Measurements from ENCODE around the gene SPOCK1.
A peak's percentile ranks its signal among the peaks of the same experiment; 100 is the strongest.

SPOCK1 gene

DNA sequence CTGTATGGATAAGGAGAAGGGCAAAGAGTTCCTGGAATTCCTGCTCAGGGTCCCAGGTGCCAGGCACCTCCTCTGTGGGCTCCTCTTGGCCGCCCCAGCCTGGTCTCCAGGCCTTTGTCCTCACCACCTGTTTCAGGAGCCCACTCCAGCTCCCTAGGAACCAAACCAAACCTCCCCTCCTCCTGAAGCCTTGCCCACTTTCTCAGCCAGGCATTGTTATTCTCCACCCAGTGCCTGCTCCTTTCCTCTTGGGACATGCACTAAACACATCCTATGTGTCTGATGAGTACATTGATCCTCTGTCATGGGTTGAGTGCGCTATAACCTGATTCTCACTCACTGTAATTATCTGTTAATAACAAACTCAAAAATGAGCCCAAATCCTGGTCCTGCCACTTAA, 189.8 kb downstream of the SPOCK1 start:
- peaks cover 0 to 13% of the 10 kb centered on the region in 2 donors for H3K4me1 ChIP-seq (ENCODE audit: control insufficient read depth in 2 of 2, insufficient read depth in 2 of 2, low read length in 2 of 2)
- no peaks in the 10 kb centered on the region for H3K9me3 ChIP-seq (ENCODE audit: control insufficient read depth in 2 of 2, low read length in 2 of 2)
- H3K4me3 ChIP-seq (ENCODE audit: low read length in 2 of 2) = no peak overlapping the region
- H3K36me3 ChIP-seq (ENCODE audit: control insufficient read depth in 2 of 2, insufficient read depth in 2 of 2, low read length in 2 of 2) = no peaks in the 10 kb centered on the region
- H3K27ac ChIP-seq (ENCODE audit: low read depth in 2 of 2, low read length in 2 of 2) = no peak overlapping the region
- no peak overlapping the region for H3K9ac ChIP-seq (ENCODE audit: low read depth in 1 of 2, low read length in 2 of 2)
- H3K27me3 ChIP-seq (ENCODE audit: control insufficient read depth in 2 of 2, insufficient read depth in 2 of 2, low read length in 2 of 2) = no peaks in the 10 kb centered on the region

DNA sequence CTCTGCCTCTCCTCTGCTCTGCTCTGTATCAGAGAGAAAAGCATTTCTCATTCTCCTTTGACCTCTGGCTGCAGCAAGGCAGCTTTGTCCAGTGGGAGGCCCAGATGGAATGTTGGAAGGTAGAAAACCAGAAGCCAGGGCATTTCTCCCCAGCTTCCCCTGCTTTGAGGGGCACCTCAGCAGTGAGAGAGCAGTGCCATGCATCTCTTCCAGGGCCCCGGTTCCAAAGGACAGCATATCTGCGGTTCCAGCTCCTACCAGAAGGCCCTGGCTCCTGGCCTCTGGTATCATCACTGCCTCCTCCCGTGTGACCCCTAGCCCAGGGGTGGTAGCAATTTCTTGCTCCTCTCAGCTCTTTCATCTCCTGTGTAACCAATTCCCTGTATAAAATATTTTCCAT, 190.8 kb downstream of the SPOCK1 start:
- Histone ChIP-seq H3K36me3 (ENCODE audit: control insufficient read depth in 2 of 2, insufficient read depth in 2 of 2, low read length in 2 of 2) (no peaks in the 10 kb centered on the region), H3K9me3 (ENCODE audit: control insufficient read depth in 2 of 2, low read length in 2 of 2) (no peaks in the 10 kb centered on the region), H3K27ac (ENCODE audit: low read depth in 2 of 2, low read length in 2 of 2) (no peak overlapping the region), H3K9ac (ENCODE audit: low read depth in 1 of 2, low read length in 2 of 2) (no peak overlapping the region), H3K4me1 (ENCODE audit: control insufficient read depth in 2 of 2, insufficient read depth in 2 of 2, low read length in 2 of 2) (peaks cover 0 to 21% of the 10 kb centered on the region in 2 donors), H3K4me3 (ENCODE audit: low read length in 2 of 2) (no peak overlapping the region), H3K27me3 (ENCODE audit: control insufficient read depth in 2 of 2, insufficient read depth in 2 of 2, low read length in 2 of 2) (no peaks in the 10 kb centered on the region)

DNA sequence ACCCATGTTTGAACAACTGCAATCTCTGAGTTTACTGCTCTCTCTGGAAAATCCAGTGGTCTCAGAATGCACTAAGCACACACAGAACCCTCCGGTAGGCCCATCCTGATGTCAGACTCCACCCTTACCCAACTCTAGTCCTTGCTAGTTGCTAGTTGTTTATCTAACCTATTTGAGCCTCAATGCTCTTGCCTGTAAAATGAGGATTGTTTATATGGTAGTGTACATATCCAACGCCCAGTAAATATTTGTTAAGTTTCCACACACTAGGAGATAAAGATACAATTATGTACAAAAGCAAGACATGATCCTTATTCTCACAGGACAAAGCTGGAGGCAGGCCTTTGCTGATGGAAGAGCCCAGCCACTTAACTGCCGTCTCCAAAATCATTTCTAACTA, 192.2 kb downstream of the SPOCK1 start:
- no peak overlapping the region for H3K27ac ChIP-seq (ENCODE audit: low read depth in 2 of 2, low read length in 2 of 2)
- no peak overlapping the region for H3K9ac ChIP-seq (ENCODE audit: low read depth in 1 of 2, low read length in 2 of 2)
- H3K9me3 ChIP-seq (ENCODE audit: control insufficient read depth in 2 of 2, low read length in 2 of 2) = no peaks in the 10 kb centered on the region

DNA sequence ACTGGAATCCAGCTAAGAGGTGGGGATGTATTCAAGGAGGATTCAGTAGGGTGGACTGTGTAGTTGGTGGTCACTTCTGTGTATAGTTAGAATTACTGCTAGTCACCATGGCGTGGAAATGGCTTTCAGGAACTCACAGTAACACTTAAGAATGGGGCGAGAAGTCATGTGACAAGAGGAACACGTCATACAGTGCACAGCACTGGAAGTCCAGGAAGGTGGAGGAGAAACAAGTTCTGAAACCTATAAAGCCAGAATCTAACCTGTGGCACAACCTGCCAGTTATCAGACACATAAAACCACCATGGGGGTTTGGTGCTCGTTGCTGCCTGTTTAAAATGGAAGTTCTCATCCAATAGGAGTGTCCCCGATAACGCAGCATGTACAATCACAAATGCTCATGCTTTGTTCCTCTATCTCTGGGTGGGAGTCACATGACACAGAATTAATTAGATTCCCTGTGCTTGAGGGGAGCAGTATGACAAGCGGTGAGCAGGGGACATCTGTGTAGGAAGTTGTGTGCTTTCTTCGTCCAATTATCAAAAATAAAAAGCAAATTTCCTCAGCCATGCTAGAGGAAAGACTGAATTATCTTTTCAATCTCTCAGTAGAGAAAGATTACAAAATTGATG, 193.0 kb downstream of the SPOCK1 start:
- Histone ChIP-seq H3K27me3 (ENCODE audit: control insufficient read depth in 2 of 2, insufficient read depth in 2 of 2, low read length in 2 of 2) (no peaks in the 10 kb centered on the region), H3K27ac (ENCODE audit: low read depth in 2 of 2, low read length in 2 of 2) (peak overlapping the region in 1 of 2 donors; percentile 42), H3K36me3 (ENCODE audit: control insufficient read depth in 2 of 2, insufficient read depth in 2 of 2, low read length in 2 of 2) (no peaks in the 10 kb centered on the region), H3K9me3 (ENCODE audit: control insufficient read depth in 2 of 2, low read length in 2 of 2) (no peaks in the 10 kb centered on the region), H3K4me3 (ENCODE audit: low read length in 2 of 2) (no peak overlapping the region), H3K4me1 (ENCODE audit: control insufficient read depth in 2 of 2, insufficient read depth in 2 of 2, low read length in 2 of 2) (peaks cover 0 to 21% of the 10 kb centered on the region in 2 donors), H3K9ac (ENCODE audit: low read depth in 1 of 2, low read length in 2 of 2) (no peak overlapping the region)

More for the DNA sequence above, 192.2 kb downstream of the SPOCK1 start:
- Histone ChIP-seq H3K4me1 (ENCODE audit: control insufficient read depth in 2 of 2, insufficient read depth in 2 of 2, low read length in 2 of 2) (peaks cover 0 to 21% of the 10 kb centered on the region in 2 donors), H3K36me3 (ENCODE audit: control insufficient read depth in 2 of 2, insufficient read depth in 2 of 2, low read length in 2 of 2) (no peaks in the 10 kb centered on the region), H3K27me3 (ENCODE audit: control insufficient read depth in 2 of 2, insufficient read depth in 2 of 2, low read length in 2 of 2) (no peaks in the 10 kb centered on the region), H3K4me3 (ENCODE audit: low read length in 2 of 2) (no peak overlapping the region)

DNA sequence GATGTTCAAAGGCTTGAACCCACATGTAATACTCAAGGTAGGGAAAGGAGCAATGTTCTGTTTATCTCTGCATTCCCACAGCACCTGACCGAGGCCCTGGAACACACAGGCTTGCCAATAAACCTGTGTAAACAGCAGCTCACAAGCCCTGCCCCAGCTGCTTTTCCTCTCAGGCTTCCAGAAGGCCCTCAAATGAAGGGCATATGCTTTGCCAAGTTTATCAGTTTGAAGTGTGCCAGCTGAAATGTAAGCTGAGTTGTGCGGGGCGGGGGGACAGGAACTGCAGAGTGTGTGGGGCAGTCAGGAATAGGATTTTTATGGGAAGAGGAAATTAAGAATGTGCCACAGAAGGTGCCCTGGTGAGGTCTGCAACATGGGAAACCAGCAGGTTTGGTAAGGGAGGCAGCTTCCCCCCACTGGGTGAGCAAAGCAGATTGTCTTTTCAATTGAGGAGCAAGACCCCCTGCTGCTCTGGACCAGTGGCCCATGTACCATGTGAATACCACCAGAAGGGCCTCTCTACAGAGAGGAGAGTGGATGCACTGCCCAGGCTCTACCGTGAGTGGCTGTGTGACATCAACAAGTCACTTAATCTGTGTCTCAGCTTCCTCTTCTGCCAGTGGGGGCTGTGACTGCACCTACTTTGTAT, 194.8 kb downstream of the SPOCK1 start:
- Histone ChIP-seq H3K36me3 (ENCODE audit: control insufficient read depth in 2 of 2, insufficient read depth in 2 of 2, low read length in 2 of 2) (no peaks in the 10 kb centered on the region), H3K9me3 (ENCODE audit: control insufficient read depth in 2 of 2, low read length in 2 of 2) (no peaks in the 10 kb centered on the region), H3K27ac (ENCODE audit: low read depth in 2 of 2, low read length in 2 of 2) (peak overlapping the region in 1 of 2 donors; percentile 34), H3K4me3 (ENCODE audit: low read length in 2 of 2) (no peak overlapping the region), H3K27me3 (ENCODE audit: control insufficient read depth in 2 of 2, insufficient read depth in 2 of 2, low read length in 2 of 2) (no peaks in the 10 kb centered on the region), H3K4me1 (ENCODE audit: control insufficient read depth in 2 of 2, insufficient read depth in 2 of 2, low read length in 2 of 2) (peaks cover 0 to 21% of the 10 kb centered on the region in 2 donors), H3K9ac (ENCODE audit: low read depth in 1 of 2, low read length in 2 of 2) (no peak overlapping the region)

DNA sequence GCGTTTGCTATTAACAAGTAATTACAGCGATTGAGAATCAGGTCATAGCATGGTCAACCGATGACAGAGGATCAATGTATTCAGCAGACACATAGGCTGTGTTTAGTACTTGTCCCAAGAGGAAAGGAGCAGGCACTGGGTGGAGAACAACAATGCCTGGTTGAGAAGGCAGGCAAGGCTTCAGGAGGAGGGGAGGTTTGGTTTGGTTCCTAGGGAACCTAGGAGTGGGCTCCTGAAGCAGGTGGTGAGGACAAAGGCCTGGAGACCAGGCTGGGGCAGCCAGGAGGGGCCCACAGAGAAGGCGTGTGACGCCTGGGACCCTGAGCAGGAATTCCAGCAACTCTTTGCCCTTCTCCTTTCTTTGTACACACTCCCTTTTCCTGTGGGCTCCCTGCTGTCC, 195.6 kb downstream of the SPOCK1 start:
- H3K9ac ChIP-seq (ENCODE audit: low read depth in 1 of 2, low read length in 2 of 2) = no peak overlapping the region
- peaks cover 0 to 21% of the 10 kb centered on the region in 2 donors for H3K4me1 ChIP-seq (ENCODE audit: control insufficient read depth in 2 of 2, insufficient read depth in 2 of 2, low read length in 2 of 2)
- H3K4me3 ChIP-seq (ENCODE audit: low read length in 2 of 2) = no peak overlapping the region
- no peaks in the 10 kb centered on the region for H3K9me3 ChIP-seq (ENCODE audit: control insufficient read depth in 2 of 2, low read length in 2 of 2)
- H3K27ac ChIP-seq (ENCODE audit: low read depth in 2 of 2, low read length in 2 of 2) = no peak overlapping the region
- no peaks in the 10 kb centered on the region for H3K36me3 ChIP-seq (ENCODE audit: control insufficient read depth in 2 of 2, insufficient read depth in 2 of 2, low read length in 2 of 2)
- H3K27me3 ChIP-seq (ENCODE audit: control insufficient read depth in 2 of 2, insufficient read depth in 2 of 2, low read length in 2 of 2) = no peaks in the 10 kb centered on the region

DNA sequence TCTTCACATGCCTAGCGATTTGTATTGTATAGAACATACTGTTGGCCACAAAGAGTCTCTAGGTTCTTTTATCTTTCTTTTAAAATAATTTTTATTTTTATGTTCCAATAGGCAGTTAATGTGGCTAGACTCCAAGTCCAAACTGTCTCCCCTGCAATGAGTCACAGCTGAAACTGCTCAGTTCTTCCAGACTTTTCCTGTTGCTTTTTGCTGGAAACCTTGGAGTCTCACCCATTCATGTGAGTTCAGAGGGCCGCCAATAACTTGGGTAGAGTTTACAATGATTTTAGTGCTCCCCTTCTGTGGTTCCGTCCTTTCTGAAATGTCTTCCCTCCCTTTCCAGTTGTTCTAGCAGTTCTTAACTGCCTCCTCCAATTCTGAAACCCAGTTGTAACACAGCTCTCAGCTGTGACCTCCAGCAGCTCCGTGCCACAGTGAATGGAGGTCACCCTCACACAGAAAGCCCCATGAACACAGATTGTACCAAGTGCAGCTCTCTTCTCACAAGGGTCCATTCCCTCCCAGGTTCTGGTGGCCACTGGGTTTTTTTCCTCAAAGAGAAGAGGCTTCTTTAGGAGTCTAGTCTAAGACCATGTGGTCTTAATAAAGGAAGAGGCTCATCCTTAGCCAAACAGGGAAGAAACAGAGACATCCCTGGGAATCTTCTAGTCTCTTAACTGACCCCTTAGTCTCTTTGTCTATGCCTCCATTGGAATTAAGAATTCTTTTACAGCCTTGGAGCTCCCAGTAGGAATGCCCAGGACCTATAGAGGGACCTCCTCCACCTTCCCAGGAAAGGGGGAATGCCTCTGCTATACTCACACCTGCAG, 198.5 kb downstream of the SPOCK1 start:
- Histone ChIP-seq H3K4me3 (ENCODE audit: low read length in 2 of 2) (no peak overlapping the region), H3K4me1 (ENCODE audit: control insufficient read depth in 2 of 2, insufficient read depth in 2 of 2, low read length in 2 of 2) (peaks cover 0 to 8% of the 10 kb centered on the region in 2 donors), H3K9ac (ENCODE audit: low read depth in 1 of 2, low read length in 2 of 2) (no peak overlapping the region), H3K27ac (ENCODE audit: low read depth in 2 of 2, low read length in 2 of 2) (no peak overlapping the region), H3K9me3 (ENCODE audit: control insufficient read depth in 2 of 2, low read length in 2 of 2) (no peaks in the 10 kb centered on the region), H3K36me3 (ENCODE audit: control insufficient read depth in 2 of 2, insufficient read depth in 2 of 2, low read length in 2 of 2) (no peaks in the 10 kb centered on the region), H3K27me3 (ENCODE audit: control insufficient read depth in 2 of 2, insufficient read depth in 2 of 2, low read length in 2 of 2) (peaks cover 3% of the 10 kb centered on the region in 2 donors)

DNA sequence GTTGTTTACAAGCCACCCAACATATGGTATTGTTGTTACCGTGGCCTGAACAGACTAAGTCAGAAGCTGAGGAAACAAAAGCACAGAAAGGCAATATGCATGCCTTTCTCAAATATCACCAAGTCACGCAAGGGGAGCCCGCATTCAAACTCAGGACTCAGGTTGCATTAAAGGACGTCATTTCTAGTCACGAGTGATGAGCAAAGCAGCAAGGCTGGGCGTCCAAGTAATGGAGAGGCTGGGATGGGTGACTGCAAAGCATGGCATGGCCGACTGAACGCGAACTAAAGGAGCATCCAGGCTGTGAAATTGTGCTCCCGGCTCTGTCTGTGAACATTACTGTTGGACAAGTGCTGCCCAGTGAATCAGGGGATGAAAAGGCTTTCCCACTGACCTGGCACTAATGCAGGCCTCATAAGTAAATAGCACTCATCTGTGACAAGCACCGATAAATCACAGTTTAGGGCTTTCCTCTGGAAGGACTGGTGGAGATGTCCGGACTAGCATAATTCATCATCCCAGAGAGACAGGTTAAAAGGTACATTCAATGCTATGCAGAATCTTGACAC, 202.8 kb downstream of the SPOCK1 start:
- Histone ChIP-seq H3K9me3 (ENCODE audit: control insufficient read depth in 2 of 2, low read length in 2 of 2) (no peaks in the 10 kb centered on the region), H3K27ac (ENCODE audit: low read depth in 2 of 2, low read length in 2 of 2) (no peak overlapping the region), H3K27me3 (ENCODE audit: control insufficient read depth in 2 of 2, insufficient read depth in 2 of 2, low read length in 2 of 2) (peaks cover 3 to 21% of the 10 kb centered on the region in 2 donors), H3K4me1 (ENCODE audit: control insufficient read depth in 2 of 2, insufficient read depth in 2 of 2, low read length in 2 of 2) (no peaks in the 10 kb centered on the region), H3K36me3 (ENCODE audit: control insufficient read depth in 2 of 2, insufficient read depth in 2 of 2, low read length in 2 of 2) (no peaks in the 10 kb centered on the region), H3K9ac (ENCODE audit: low read depth in 1 of 2, low read length in 2 of 2) (no peak overlapping the region), H3K4me3 (ENCODE audit: low read length in 2 of 2) (no peak overlapping the region)

DNA sequence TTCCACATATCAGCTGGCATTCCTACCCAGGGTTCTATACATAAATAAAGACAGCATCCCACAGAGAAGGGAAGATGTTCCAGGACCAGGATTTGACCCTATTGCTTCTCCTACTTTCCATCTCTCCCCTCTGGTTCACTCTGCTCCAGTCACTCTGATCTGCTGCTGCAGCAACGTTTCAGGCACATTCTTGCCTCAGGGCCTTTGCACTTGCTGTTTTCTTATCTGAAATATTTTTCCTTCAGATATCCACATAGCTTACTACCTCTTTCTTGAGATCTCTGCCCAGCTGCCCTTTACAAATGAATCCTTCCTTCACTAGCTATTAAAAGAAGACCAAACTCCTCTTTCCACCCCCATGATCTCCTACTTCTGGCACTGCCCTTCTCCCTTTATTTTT, 204.5 kb downstream of the SPOCK1 start:
- Histone ChIP-seq H3K36me3 (ENCODE audit: control insufficient read depth in 2 of 2, insufficient read depth in 2 of 2, low read length in 2 of 2) (no peaks in the 10 kb centered on the region), H3K4me3 (ENCODE audit: low read length in 2 of 2) (no peak overlapping the region), H3K9me3 (ENCODE audit: control insufficient read depth in 2 of 2, low read length in 2 of 2) (no peaks in the 10 kb centered on the region), H3K4me1 (ENCODE audit: control insufficient read depth in 2 of 2, insufficient read depth in 2 of 2, low read length in 2 of 2) (no peaks in the 10 kb centered on the region), H3K9ac (ENCODE audit: low read depth in 1 of 2, low read length in 2 of 2) (no peak overlapping the region), H3K27ac (ENCODE audit: low read depth in 2 of 2, low read length in 2 of 2) (no peak overlapping the region), H3K27me3 (ENCODE audit: control insufficient read depth in 2 of 2, insufficient read depth in 2 of 2, low read length in 2 of 2) (peaks cover 3 to 38% of the 10 kb centered on the region in 2 donors)

Data from mucosa of rectum (tissue), 2 donors.